Upper lobe of left lung (tissue), 4 donors: Measurements from ENCODE around the gene KLHL29.

ENCODE experiments used
- CTCF ChIP-seq, 6 experiments: fragments of 450-650 bp in 4 of 6; fragments of 200-600 bp in 2 of 6; sonication (generic) in 2 of 6; IDR thresholded peaks; one replicate each; pipeline ENCODE4 v1.5.1; 2016 to 2019; ENCODE audit warnings: antibody characterized with exemption in 6 of 6
- POLR2A ChIP-seq, 4 donors: fragments of 450-650 bp; IDR thresholded peaks; one replicate each; pipeline ENCODE4 v1.5.1; 2016 to 2017; ENCODE audit warnings: antibody characterized with exemption in 4 of 4, mild to moderate bottlenecking in 2 of 4

GRCh38 chr2:23757686-23758433 is 372.9 kb downstream of the KLHL29 start:
- no peak for TF ChIP-seq POLR2A (IDR thresholded peaks at IDR 0.05)
- no peak for TF ChIP-seq CTCF (IDR thresholded peaks at IDR 0.05)
